Measurements from ENCODE around the gene GSTO1.

DNA sequence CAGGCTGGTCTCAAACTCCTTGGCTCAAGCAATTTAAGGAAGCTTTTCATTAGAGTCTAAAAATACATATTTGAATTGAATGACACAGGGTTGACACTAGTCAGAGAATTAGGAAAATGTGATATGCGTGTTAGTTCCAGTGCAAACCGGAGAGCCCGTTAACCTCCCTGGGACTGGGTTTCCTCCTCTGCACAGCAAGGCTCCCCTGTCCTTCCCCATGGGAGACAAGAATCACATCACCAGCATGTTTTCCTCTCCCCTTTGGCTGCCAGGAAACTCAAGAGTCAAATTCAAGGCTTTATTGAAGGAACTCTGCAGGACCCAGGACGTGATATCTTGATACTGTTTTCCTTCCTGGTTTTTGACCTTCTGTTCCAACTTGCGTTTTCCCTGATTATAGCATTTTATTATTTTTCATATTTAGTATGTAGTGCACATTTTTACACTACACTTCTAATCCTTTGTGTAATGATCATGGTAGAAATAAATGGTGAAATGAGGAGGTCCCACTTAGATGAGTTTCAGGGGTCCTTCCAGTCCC is 39.2 kb downstream of the GSTO1 start:
- TF ChIP-seq, protein P1, sequence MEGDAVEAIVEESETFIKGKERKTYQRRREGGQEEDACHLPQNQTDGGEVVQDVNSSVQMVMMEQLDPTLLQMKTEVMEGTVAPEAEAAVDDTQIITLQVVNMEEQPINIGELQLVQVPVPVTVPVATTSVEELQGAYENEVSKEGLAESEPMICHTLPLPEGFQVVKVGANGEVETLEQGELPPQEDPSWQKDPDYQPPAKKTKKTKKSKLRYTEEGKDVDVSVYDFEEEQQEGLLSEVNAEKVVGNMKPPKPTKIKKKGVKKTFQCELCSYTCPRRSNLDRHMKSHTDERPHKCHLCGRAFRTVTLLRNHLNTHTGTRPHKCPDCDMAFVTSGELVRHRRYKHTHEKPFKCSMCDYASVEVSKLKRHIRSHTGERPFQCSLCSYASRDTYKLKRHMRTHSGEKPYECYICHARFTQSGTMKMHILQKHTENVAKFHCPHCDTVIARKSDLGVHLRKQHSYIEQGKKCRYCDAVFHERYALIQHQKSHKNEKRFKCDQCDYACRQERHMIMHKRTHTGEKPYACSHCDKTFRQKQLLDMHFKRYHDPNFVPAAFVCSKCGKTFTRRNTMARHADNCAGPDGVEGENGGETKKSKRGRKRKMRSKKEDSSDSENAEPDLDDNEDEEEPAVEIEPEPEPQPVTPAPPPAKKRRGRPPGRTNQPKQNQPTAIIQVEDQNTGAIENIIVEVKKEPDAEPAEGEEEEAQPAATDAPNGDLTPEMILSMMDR (IDR thresholded peaks at IDR 0.05), result no peak
- no peak for TF ChIP-seq POLR2A (IDR thresholded peaks at IDR 0.05)

Measured in esophagus squamous epithelium (tissue), 4 donors.